Measurements from ENCODE around the gene OR51A2. TPM values are rescaled to one million over a fixed set of nuclear protein-coding genes. Genes with fewer than 3 reads are reported as not detected.

The OR51A2 gene
- total RNA-seq, 1 experiment from 2014 or later = not detected

- H3K56ac ChIP-seq (ENCODE audit: insufficient read length, low read depth, low read length) = no peak within 1 kb of the TSS
- no peak within 1 kb of the TSS for H3K18ac ChIP-seq (ENCODE audit: insufficient read length, low read depth, low read length)
- H3K23me2 ChIP-seq (ENCODE audit: insufficient read length, low read depth, low read length, poor library complexity, severe bottlenecking) = no peaks in the 10 kb centered on the region
- H4K8ac ChIP-seq (replicated peaks; ENCODE audit: insufficient read length, low read depth, low read length) = no peak within 1 kb of the TSS
- no peaks in the 10 kb centered on the region for H3K36me3 Mint-ChIP-seq (ENCODE audit: insufficient read depth in 1 of 3, low read depth in 3 of 3)
- H3K27ac ChIP-seq (ENCODE audit: insufficient read length, low read depth, low read length) = no peak within 1 kb of the TSS
- H3K79me1 ChIP-seq (ENCODE audit: insufficient read depth, low read depth, low read length, poor library complexity, severe bottlenecking) = no peaks in the 10 kb centered on the region
- H2BK12ac ChIP-seq (ENCODE audit: insufficient read length, low read depth, low read length) = no peak within 1 kb of the TSS
- H3K4me1 ChIP-seq (ENCODE audit: insufficient read depth, low read length) = no peaks in the 10 kb centered on the region
- H3K4me2 ChIP-seq (ENCODE audit: insufficient read depth, insufficient read length, low read length) = no peak within 1 kb of the TSS
- H3K27me3 Mint-ChIP-seq (ENCODE audit: low read depth) = no peaks in the 10 kb centered on the region; the same call in none of the 2 replicates
- no peaks in the 10 kb centered on the region for H3K9me3 ChIP-seq (ENCODE audit: control insufficient read depth, low read depth, low read length)
- no peak within 1 kb of the TSS for H3K14ac ChIP-seq (ENCODE audit: insufficient read depth, low read length)
- no peak for TF ChIP-seq CTCF (conservative IDR thresholded peaks at IDR 0.05)
- no peaks in the 10 kb centered on the region for H3K79me2 ChIP-seq (ENCODE audit: insufficient read depth, low read length)
- no peak within 1 kb of the TSS for H2BK120ac ChIP-seq (ENCODE audit: low read depth, low read length, poor library complexity, severe bottlenecking)
- H3K23ac ChIP-seq (ENCODE audit: insufficient read length, low read depth, low read length) = no peak within 1 kb of the TSS
- H3K9me3 Mint-ChIP-seq = no peaks in the 10 kb centered on the region
- no peak within 1 kb of the TSS for H2BK15ac ChIP-seq (ENCODE audit: low read depth, low read length)
- no peak within 1 kb of the TSS for H3K9ac ChIP-seq (ENCODE audit: extremely low read depth, insufficient read length, low read length)
- no peak within 1 kb of the TSS for H2BK5ac ChIP-seq (ENCODE audit: insufficient read length, low read length)
- no peak within 1 kb of the TSS for H3K4me3 Mint-ChIP-seq
- H2AFZ ChIP-seq (ENCODE audit: low read length) = no peak within 1 kb of the TSS
- no peak within 1 kb of the TSS for H4K91ac ChIP-seq (ENCODE audit: insufficient read length, low read depth, low read length)
- no peak within 1 kb of the TSS for H3T11ph ChIP-seq (ENCODE audit: low read length)
- no peaks in the 10 kb centered on the region for H3K4me1 Mint-ChIP-seq
- H3K27ac Mint-ChIP-seq = no peak within 1 kb of the TSS
- H2BK20ac ChIP-seq (ENCODE audit: low read depth, low read length, poor library complexity, severe bottlenecking) = no peak within 1 kb of the TSS
- H4K20me1 ChIP-seq (ENCODE audit: control insufficient read depth, insufficient read depth, insufficient read length) = no peaks in the 10 kb centered on the region
- H2AK5ac ChIP-seq (ENCODE audit: insufficient read length, low read length) = no peak within 1 kb of the TSS
- no CpG with 5 or more reads among the region's 4 CpGs for WGBS (ENCODE audit: extremely low coverage, insufficient read length, low lambda C conversion rate)
- no peak within 1 kb of the TSS for H3K4ac ChIP-seq (ENCODE audit: low read depth, low read length)
- H3K27me3 ChIP-seq (ENCODE audit: insufficient read depth, low read length) = no peaks in the 10 kb centered on the region
- H4K5ac ChIP-seq (ENCODE audit: insufficient read length, low read depth, low read length) = no peak within 1 kb of the TSS
- no peak for DNase-seq
Measured at GRCh38 chr11:4919250-4919649, 36.3 kb downstream of the OR51A2 start, which contains the start of gene OR51G2. Gene OR51G2 (minus strand): TSS chr11:4919350. CDS start chr11:4915663, 3,687 bp downstream.
